HEK293 (cell line): ENCODE data around the gene BTBD18.

Source experiments
- GLI2 ChIP-seq: fragments of 450-650 bp; formaldehyde crosslinking; IDR thresholded peaks from 2 replicates; pipeline ENCODE4; 2017; ENCODE audit warnings: missing biosample characterization, missing genetic modification characterization, low read depth, borderline replicate concordance
- KLF8 ChIP-seq: fragments of 450-650 bp; formaldehyde crosslinking; IDR thresholded peaks from 2 replicates; pipeline ENCODE4 v1.5.1; 2016; ENCODE audit warnings: missing biosample characterization, missing genetic modification characterization
- MYNN ChIP-seq: fragments of 450-650 bp; formaldehyde crosslinking; IDR thresholded peaks from 2 replicates; pipeline ENCODE4 v1.5.1; 2016; ENCODE audit warnings: missing biosample characterization, missing genetic modification characterization, borderline replicate concordance
- ZBTB1 ChIP-seq: fragments of 450-650 bp; formaldehyde crosslinking; IDR thresholded peaks from 2 replicates; pipeline ENCODE4 v1.5.1; 2016; ENCODE audit warnings: missing biosample characterization, missing genetic modification characterization
- ZBTB21 ChIP-seq: fragments of 450-650 bp; formaldehyde crosslinking; IDR thresholded peaks from 2 replicates; pipeline ENCODE4 v1.5.1; 2017; ENCODE audit warnings: missing biosample characterization, missing genetic modification characterization
- ZBTB8A ChIP-seq: fragments of 450-650 bp; formaldehyde crosslinking; IDR thresholded peaks from 2 replicates; pipeline ENCODE4 v1.5.1; 2016; ENCODE audit warnings: missing biosample characterization, missing genetic modification characterization
- ZFHX2 ChIP-seq: fragments of 450-650 bp; formaldehyde crosslinking; conservative IDR thresholded peaks from 2 replicates; pipeline ENCODE4 v1.5.1; 2016; ENCODE audit warnings: missing biosample characterization, missing genetic modification characterization
- ZNF132 ChIP-seq: fragments of 450-650 bp; formaldehyde crosslinking; IDR thresholded peaks from 2 replicates; pipeline ENCODE4 v1.5.1; 2017; ENCODE audit warnings: missing biosample characterization, missing genetic modification characterization, borderline replicate concordance
- ZNF341 ChIP-seq: fragments of 450-650 bp; formaldehyde crosslinking; IDR thresholded peaks from 2 replicates; pipeline ENCODE4; 2016; ENCODE audit warnings: low read depth, missing biosample characterization, missing genetic modification characterization
- ZNF510 ChIP-seq: fragments of 450-650 bp; formaldehyde crosslinking; IDR thresholded peaks from 2 replicates; pipeline ENCODE4 v1.5.1; 2018; ENCODE audit warnings: mild to moderate bottlenecking, missing genetic modification characterization, missing biosample characterization; ENCODE audit not compliant: insufficient replicate concordance
- ZNF548 ChIP-seq: fragments of 450-650 bp; formaldehyde crosslinking; IDR thresholded peaks from 2 replicates; pipeline ENCODE4 v1.5.1; 2016; ENCODE audit warnings: missing biosample characterization, missing genetic modification characterization
- ZNF585B ChIP-seq: fragments of 450-650 bp; formaldehyde crosslinking; IDR thresholded peaks from 2 replicates; pipeline ENCODE4 v1.5.1; 2016; ENCODE audit warnings: missing biosample characterization, missing genetic modification characterization
- ZNF596 ChIP-seq: fragments of 450-650 bp; IDR thresholded peaks from 2 replicates; pipeline ENCODE4 v1.5.0; 2018; ENCODE audit warnings: missing biosample characterization, mild to moderate bottlenecking, missing genetic modification characterization, moderate library complexity
- ZNF626 ChIP-seq: fragments of 450-650 bp; sonication (Bioruptor Pico); formaldehyde crosslinking; IDR thresholded peaks from 2 replicates; pipeline ENCODE4 v1.5.1; 2018; ENCODE audit warnings: missing biosample characterization, missing genetic modification characterization, inconsistent platforms
- ZNF664 ChIP-seq: fragments of 450-650 bp; formaldehyde crosslinking; IDR thresholded peaks from 2 replicates; pipeline ENCODE4 v1.5.1; 2016; ENCODE audit warnings: missing biosample characterization, missing genetic modification characterization
- TF ChIP-seq, protein P1 (sequence below): fragments of 450-650 bp; formaldehyde crosslinking; IDR thresholded peaks from 2 replicates; pipeline ENCODE4 v1.5.1; 2016; ENCODE audit warnings: missing biosample characterization, missing genetic modification characterization
- TF ChIP-seq, protein P2 (sequence below): fragments of 450-650 bp; formaldehyde crosslinking; conservative IDR thresholded peaks from 2 replicates; pipeline ENCODE4 v1.5.1; 2016; ENCODE audit warnings: low read depth, missing biosample characterization, missing genetic modification characterization
- TF ChIP-seq, protein P3 (sequence below): fragments of 450-650 bp; formaldehyde crosslinking; IDR thresholded peaks from 2 replicates; pipeline ENCODE4 v1.5.1; 2016; ENCODE audit warnings: missing biosample characterization, missing genetic modification characterization
- TF ChIP-seq, protein P4 (sequence below): fragments of 450-650 bp; formaldehyde crosslinking; IDR thresholded peaks from 2 replicates; pipeline ENCODE4 v1.5.1; 2016; ENCODE audit warnings: missing biosample characterization, missing genetic modification characterization
- TF ChIP-seq, protein P5 (sequence below): fragments of 450-650 bp; formaldehyde crosslinking; IDR thresholded peaks from 2 replicates; pipeline ENCODE4 v1.5.1; 2016; ENCODE audit warnings: missing biosample characterization, missing genetic modification characterization
- TF ChIP-seq, protein P6 (sequence below): sonication (generic); formaldehyde crosslinking; IDR thresholded peaks from 2 replicates; pipeline ENCODE4 v1.8.1; 2022; ENCODE audit warnings: mild to moderate bottlenecking, moderate library complexity, missing genetic modification reagents

BTBD18 gene

DNA sequence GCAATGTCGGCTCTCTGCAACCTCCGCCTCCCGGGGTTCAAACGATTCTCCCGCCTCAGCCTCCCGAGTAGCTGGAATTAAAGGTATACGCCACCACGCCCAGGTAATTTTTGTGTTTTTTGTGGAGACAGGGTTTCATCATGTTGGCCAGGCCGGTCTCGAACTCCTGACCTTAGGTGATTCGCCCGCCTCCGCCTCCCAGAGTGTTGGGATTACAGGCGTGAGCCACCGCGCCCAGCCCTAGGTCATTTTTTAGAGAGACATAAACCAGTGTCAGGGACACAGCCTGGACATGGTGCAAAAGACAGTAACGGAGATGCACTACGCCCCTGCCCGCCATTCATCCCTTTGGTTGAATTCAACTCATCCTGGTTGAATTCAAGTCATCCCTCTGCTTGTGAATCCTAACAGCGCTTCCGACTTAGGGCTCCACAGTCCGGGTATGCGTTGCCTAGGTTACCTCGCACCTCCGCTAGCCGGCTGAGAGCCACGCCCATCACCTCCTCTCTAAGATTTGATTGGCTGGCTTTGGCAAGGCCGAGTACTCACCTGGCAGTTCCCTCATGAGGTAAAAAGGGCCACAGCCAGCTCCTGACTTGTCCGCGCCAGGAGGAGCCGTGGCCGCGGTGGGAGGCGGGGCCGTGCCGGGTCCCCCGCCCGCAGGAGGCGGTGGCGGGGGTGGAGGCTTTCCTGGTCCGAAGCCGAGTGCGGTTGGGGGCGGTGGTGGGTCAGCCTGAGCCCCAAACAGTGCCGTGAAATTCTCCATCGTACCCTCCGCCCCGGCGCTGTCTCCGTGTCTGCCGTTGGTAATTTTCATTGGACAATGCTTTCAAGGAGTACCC, 40.0 kb downstream of the BTBD18 start, which contains the start of gene MED19 (continued):
- TF ChIP-seq ZNF664 (tag by site-specific recombination) (no peak), ZBTB21 (no peak), ZNF548 (tag by site-specific recombination) (no peak), ZBTB8A (tag by site-specific recombination) (no peak), ZNF585B (tag by site-specific recombination) (no peak), GLI2 (no peak), ZBTB1 (tag by site-specific recombination) (no peak), ZFHX2 (tag by site-specific recombination) (peak; percentile 46), ZNF510 (tag by site-specific recombination) (no peak), KLF8 (peak; percentile 35), ZNF626 (tag by site-specific recombination) (no peak), ZNF596 (no peak), ZNF132 (tag by site-specific recombination) (no peak), ZNF341 (tag by site-specific recombination) (peak; percentile 96), MYNN (tag by site-specific recombination) (no peak)
- TF ChIP-seq, protein P1, sequence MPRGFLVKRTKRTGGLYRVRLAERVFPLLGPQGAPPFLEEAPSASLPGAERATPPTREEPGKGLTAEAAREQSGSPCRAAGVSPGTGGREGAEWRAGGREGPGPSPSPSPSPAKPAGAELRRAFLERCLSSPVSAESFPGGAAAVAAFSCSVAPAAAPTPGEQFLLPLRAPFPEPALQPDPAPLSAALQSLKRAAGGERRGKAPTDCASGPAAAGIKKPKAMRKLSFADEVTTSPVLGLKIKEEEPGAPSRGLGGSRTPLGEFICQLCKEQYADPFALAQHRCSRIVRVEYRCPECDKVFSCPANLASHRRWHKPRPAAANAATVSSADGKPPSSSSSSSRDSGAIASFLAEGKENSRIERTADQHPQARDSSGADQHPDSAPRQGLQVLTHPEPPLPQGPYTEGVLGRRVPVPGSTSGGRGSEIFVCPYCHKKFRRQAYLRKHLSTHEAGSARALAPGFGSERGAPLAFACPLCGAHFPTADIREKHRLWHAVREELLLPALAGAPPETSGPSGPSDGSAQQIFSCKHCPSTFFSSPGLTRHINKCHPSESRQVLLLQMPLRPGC (tag by site-specific recombination) = no peak
- TF ChIP-seq, protein P2, sequence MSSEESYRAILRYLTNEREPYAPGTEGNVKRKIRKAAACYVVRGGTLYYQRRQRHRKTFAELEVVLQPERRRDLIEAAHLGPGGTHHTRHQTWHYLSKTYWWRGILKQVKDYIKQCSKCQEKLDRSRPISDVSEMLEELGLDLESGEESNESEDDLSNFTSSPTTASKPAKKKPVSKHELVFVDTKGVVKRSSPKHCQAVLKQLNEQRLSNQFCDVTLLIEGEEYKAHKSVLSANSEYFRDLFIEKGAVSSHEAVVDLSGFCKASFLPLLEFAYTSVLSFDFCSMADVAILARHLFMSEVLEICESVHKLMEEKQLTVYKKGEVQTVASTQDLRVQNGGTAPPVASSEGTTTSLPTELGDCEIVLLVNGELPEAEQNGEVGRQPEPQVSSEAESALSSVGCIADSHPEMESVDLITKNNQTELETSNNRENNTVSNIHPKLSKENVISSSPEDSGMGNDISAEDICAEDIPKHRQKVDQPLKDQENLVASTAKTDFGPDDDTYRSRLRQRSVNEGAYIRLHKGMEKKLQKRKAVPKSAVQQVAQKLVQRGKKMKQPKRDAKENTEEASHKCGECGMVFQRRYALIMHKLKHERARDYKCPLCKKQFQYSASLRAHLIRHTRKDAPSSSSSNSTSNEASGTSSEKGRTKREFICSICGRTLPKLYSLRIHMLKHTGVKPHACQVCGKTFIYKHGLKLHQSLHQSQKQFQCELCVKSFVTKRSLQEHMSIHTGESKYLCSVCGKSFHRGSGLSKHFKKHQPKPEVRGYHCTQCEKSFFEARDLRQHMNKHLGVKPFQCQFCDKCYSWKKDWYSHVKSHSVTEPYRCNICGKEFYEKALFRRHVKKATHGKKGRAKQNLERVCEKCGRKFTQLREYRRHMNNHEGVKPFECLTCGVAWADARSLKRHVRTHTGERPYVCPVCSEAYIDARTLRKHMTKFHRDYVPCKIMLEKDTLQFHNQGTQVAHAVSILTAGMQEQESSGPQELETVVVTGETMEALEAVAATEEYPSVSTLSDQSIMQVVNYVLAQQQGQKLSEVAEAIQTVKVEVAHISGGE (tag by site-specific recombination) = no peak; the same call in 1 of the 2 replicates
- TF ChIP-seq, protein P3, sequence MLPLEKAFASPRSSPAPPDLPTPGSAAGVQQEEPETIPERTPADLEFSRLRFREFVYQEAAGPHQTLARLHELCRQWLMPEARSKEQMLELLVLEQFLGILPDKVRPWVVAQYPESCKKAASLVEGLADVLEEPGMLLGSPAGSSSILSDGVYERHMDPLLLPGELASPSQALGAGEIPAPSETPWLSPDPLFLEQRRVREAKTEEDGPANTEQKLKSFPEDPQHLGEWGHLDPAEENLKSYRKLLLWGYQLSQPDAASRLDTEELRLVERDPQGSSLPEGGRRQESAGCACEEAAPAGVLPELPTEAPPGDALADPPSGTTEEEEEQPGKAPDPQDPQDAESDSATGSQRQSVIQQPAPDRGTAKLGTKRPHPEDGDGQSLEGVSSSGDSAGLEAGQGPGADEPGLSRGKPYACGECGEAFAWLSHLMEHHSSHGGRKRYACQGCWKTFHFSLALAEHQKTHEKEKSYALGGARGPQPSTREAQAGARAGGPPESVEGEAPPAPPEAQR (tag by site-specific recombination) = no peak
- TF ChIP-seq, protein P4, sequence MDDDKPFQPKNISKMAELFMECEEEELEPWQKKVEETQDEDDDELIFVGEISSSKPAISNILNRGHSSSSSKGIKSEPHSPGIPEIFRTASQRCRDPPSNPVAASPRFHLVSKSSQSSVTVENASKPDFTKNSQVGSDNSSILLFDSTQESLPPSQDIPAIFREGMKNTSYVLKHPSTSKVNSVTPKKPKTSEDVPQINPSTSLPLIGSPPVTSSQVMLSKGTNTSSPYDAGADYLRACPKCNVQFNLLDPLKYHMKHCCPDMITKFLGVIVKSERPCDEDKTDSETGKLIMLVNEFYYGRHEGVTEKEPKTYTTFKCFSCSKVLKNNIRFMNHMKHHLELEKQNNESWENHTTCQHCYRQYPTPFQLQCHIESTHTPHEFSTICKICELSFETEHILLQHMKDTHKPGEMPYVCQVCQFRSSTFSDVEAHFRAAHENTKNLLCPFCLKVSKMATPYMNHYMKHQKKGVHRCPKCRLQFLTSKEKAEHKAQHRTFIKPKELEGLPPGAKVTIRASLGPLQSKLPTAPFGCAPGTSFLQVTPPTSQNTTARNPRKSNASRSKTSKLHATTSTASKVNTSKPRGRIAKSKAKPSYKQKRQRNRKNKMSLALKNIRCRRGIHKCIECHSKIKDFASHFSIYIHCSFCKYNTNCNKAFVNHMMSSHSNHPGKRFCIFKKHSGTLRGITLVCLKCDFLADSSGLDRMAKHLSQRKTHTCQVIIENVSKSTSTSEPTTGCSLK (tag by site-specific recombination) = no peak
- TF ChIP-seq, protein P5, sequence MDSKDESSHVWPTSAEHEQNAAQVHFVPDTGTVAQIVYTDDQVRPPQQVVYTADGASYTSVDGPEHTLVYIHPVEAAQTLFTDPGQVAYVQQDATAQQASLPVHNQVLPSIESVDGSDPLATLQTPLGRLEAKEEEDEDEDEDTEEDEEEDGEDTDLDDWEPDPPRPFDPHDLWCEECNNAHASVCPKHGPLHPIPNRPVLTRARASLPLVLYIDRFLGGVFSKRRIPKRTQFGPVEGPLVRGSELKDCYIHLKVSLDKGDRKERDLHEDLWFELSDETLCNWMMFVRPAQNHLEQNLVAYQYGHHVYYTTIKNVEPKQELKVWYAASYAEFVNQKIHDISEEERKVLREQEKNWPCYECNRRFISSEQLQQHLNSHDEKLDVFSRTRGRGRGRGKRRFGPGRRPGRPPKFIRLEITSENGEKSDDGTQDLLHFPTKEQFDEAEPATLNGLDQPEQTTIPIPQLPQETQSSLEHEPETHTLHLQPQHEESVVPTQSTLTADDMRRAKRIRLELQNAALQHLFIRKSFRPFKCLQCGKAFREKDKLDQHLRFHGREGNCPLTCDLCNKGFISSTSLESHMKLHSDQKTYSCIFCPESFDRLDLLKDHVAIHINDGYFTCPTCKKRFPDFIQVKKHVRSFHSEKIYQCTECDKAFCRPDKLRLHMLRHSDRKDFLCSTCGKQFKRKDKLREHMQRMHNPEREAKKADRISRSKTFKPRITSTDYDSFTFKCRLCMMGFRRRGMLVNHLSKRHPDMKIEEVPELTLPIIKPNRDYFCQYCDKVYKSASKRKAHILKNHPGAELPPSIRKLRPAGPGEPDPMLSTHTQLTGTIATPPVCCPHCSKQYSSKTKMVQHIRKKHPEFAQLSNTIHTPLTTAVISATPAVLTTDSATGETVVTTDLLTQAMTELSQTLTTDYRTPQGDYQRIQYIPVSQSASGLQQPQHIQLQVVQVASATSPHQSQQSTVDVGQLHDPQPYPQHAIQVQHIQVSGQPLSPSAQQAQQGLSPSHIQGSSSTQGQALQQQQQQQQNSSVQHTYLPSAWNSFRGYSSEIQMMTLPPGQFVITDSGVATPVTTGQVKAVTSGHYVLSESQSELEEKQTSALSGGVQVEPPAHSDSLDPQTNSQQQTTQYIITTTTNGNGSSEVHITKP (tag by site-specific recombination) = peak; percentile 96
- TF ChIP-seq, protein P6, sequence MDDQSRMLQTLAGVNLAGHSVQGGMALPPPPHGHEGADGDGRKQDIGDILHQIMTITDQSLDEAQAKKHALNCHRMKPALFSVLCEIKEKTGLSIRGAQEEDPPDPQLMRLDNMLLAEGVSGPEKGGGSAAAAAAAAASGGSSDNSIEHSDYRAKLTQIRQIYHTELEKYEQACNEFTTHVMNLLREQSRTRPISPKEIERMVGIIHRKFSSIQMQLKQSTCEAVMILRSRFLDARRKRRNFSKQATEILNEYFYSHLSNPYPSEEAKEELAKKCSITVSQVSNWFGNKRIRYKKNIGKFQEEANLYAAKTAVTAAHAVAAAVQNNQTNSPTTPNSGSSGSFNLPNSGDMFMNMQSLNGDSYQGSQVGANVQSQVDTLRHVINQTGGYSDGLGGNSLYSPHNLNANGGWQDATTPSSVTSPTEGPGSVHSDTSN = no peak
